HG03159 (cell line): ENCODE data around the gene SNRNP27.

Source experiments
- ATAC-seq: cut with Tn5 transposase; IDR thresholded peaks from one replicate; pipeline ENCODE4 v1.9.1; 2021; ENCODE audit warnings: mild to moderate bottlenecking, moderate library complexity; ENCODE audit not compliant: unreplicated experiment

Gene SNRNP27

DNA sequence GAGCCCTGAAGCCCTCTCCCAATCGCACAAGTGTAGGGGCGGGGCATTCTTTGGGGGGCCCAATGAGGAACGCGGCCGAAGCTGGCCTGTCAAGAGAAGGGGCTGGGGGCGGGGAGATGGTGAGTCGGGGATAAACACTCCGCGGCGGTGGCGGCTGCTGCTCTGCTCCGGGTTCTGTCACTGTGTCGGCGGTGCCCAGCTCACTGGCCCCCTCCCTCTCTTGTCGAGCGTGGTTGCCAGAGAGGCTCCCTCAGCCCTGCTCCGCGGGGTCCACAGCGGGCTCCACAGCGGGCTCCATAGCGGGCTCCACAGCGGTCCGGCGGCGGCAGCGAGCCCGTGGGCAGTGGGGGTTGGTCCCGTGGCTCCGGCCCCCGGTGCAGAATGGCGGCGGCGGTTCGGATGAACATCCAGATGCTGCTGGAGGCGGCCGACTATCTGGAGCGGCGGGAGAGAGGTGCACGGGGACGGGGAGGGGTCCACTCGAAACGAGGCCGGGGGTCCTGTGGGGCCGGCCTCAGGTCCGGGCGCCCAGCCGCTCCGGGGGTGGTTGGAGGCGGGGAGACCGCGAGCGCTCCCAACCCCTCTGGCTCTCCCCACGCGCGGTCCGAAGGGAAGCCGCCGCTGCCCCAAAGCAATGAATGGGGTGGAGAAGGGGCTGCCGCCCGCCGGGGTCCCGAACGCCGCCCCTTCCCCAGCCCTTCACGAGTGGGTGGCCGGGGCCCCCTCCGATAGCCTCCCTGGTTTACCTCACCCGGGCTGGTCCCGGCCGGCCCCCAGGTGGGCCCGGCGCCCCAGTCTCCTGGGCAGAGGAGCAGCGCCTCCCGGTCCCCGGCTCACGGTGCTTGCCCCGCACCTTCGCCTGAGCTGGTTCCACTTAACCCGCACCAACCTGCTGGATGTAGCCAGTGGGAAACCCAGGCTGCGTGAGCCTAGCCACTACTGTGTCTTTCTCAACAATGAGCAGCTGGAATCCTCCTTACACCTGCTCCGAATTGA, 21.5 kb downstream of the SNRNP27 start, which contains the start of gene MXD1:
Gene MXD1 (plus strand): TSS at position 160 of the 996 bp plus-strand sequence. CDS start 222 bp downstream, at position 382.
- ATAC-seq: no peak

DNA sequence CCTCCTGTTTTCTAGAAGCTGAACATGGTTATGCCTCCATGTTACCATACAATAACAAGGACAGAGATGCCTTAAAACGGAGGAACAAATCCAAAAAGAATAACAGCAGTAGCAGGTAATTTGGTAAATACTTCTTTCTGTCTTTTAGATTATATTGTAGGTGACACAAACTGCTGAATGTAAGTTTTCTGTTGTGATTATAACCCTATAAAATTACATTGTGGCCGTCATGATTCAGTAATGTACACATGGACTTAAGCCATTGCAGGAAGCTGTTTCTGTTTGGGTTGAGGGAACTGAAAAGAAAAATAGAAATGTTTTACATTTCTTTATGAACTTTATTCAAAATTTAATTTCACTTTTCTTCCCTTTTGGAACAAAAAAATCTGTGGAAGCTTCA, 22.4 kb downstream of the SNRNP27 start:
- no peak for ATAC-seq

DNA sequence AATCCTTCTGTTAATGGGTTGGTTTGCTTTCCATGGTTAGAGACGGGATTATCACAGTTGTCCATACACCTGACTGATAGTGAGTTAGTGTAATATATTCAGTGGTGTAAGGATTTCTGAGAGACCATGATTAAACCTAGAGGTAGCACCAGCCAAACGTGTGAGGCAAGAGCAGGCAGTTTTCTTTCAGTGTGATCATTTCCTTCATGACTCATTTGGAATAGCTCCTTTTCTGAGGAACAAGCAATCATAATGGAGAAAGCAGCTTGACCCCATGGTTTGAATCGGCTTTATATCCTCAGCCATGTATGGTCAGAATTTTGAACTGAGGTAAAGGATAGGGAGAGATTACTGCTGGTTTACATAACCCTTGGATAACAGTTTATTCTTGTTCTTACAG, 24.1 kb downstream of the SNRNP27 start:
- no peak for ATAC-seq

DNA sequence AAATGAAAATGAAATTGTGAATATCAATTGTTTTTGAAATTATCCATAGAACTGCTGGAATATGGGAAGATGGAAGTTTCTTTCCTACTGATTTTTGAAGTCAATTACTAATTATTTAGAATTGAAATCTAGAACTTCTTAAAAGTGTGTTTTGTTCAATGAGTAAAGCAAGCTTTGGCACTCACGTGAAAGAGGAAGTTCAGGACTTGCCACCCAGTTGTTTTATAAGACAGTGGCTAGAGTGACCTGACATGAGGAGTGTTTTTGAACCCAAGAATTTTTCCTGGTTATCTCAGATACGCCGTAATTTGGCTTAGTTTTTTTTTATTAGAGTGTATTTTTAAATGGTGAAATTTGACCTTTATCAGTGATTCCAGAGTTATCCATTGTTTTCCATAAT, 24.6 kb downstream of the SNRNP27 start:
- ATAC-seq: no peak

DNA sequence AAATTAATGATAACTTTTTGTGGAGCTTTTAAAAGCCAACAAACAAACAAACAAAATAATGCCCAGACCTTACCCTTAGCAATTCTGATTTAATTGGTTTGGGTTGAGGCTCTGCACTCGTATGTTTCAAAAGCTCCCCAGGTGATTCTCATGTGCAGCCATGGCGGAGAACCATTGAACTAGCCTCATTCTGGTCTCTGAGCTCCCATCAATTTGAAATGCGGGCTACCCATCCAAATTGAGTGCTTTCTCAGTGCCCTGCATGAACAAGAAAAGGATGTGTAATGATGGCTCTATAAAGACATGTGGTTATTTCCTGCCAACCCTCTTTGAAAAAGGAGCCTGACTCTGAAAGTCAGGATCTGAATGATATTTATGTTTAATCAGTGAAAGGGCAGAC, 29.4 kb downstream of the SNRNP27 start:
- no peak for ATAC-seq

DNA sequence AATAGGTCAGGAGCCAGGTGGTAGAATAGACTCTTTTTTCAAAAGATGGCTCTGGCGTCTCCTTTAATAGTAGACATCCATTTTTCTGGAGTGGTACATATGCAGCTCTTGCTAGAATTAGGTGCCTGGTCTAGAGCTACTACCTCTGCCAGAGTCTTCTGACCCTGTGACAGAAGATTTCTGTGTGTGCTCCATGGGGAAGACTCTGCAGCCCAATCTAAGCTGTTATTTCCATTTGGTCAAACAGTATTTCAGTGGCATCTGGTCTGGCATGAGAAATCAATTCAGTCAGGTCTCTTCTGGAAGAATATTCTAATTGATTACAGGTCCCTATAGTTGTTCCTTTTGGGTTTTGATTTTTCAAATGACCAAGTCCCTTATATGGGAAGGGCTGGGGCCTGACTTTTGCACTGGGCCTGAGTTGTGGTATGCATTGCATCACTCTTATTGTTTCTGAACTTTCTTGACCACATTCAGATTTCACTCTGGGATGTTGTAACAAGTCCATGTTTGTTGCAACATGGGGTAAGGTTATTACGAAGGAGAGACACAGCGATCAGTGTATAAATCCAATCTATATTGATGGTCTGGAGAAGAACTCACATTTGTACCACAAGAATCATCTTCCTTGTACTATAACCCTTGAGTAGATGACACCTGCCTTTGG, 33.2 kb downstream of the SNRNP27 start:
- ATAC-seq: no peak

DNA sequence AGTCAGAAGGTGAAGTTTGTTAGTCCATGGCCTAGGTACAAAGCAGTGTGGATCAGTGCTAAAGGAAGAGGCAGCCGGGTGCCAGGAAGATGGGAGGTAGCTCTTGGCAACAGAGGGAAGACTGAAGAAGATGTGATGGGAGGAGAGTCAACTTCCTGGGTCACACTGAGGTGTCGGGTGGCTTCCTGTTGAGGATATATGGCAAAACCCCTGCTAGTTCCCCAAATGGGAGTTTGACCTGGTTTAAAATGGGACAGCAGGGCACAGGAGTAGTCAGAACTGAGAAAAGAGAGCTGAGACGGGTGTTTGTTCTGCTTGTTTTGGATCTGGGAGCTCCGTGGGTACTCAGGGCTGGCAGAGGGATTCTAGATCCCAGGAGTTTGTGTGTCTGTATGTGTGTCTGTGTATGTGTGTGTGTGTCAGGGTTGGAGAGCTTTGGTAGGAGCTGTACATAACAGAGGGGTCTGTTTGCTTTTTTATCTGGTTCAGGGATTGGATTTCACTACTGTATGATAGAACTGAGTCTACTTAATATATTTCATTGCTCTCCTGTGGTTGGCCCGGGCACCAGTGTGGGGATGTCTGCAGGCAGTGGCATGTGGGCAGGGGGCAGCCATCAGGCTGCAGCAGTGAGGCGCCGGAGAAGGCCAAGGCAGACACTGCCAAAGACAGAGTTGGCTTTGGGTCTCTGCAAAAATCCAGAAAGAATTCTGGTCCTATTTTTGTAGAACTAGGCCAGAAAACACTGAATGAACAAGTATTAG, 38.3 kb downstream of the SNRNP27 start:
- no peak for ATAC-seq

DNA sequence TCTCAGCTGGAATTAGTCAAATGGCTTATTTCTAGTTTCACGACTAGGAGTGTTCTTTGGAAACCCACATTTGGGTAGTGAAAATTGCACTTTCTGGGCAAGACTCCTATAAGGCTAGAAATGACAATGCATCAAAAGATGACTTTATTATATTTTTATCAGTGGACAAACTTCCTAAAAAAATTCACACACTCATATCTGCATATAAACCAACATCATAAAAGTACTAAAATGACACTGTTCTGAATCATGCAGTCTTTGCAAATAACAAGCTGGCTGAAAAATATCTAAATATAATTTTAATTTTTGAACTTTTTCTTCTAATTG, 38.8 kb downstream of the SNRNP27 start:
- ATAC-seq: no peak

DNA sequence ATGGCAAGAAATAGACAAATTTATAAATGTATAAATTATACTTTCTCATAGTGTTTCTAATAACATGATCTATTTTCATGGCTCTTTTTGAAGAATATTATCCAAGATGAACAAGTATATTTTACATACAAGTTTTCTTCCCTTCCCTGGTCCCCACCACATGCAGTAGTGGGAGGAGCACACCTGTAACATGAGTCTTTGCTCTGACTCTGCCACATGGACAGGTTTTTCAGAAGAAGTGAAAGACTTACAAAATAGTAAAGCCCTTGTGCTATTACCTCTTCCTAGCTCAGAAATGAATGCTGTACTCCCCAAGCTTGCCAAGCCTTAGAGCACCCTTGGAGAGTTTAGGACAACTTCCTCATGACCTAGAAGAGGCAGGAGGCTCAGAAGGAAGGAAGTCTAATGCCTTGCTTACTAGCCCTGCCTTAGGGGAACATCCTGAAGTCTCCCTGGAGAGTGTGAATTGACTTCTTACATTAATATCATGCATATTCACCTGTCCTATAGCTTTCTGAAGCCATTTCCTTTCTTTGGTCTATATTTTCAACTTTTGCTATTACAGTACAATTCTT, 39.6 kb downstream of the SNRNP27 start:
- no peak for ATAC-seq

DNA sequence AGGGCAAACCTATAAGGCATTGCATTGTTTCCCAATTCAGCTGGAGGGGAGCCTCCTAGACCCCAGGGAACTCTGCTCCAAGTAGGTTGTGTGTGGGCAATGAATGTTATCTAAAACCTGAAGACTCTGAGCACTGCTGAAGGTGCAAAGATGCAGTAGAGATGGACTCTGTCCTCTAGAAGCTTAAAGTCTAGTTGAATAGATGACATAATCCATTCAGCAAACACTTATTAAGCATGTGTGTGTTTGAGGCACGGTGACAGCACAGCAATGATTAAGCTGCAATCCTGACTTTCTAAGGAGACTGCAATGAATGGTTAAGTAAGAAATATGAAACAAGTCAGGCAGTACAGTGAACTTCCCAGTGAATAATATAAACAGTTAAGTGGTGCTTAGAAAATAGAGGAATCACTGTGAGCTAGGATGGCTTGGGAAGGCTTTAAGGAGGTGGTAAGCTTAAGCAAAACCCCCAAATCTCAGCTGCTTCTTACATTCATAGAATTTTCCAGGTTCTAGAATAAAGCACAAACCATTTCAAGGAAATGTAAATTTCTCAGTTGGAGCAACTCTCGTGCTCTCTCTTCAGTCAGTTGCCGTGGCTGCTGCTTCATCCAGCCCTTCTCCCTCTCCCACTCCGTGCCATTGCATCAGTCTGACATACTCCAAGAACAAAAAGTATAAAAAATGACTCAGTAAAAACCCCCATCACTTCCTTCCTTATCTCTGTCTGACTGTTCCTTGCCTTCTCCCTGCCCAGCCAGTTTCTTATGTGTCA, 40.3 kb downstream of the SNRNP27 start:
- no peak for ATAC-seq

DNA sequence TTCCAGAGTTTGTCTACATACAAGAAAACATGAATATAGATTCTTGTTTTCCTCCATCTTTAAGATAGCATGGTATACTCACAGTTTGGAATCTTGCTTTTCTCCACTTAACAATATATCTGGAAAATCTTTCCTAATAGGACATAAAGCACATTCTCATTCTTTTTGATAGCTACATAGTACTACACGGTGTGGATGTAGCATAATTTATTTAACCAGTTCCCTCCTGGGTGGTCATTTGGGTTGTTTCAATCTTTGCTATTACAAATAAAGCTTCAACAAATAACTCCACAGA, 40.8 kb downstream of the SNRNP27 start:
- ATAC-seq: no peak

DNA sequence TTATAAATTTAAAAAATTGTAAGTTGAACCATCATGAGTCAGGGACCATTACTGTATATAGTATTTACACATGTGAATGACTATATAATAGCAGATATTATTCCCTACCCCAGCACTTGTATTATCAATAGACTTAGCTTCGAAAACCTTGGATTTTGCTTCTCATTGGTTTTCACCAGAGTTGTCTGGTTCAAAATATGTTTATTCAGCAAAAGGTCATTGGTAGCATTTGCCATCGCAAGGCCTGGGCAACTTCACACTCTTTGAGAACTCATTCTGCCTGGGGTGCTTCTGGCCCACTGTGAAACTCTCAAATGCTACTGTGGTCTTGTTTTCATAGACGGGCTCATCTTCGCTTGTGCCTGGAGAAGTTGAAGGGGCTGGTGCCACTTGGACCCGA, 41.3 kb downstream of the SNRNP27 start:
- no peak for ATAC-seq

DNA sequence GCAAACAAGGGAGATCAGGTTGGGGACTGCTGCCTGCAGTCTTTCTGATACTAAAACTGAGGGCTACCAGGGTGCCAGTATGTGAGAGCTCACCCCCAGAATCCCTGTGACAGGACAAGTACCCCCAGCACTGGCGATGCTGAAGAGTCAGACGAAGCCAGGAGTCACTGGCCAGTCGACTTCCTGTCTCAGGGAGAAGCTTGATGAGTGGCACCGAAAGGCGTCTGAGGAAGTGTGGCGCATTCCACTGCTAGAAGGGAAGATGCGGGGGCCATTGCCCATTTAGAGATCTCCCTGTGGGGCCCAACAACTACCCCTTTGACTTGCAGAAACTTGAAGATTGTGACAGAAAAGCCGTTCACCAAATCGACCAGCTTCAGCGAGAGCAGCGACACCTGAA, 43.1 kb downstream of the SNRNP27 start:
- ATAC-seq: no peak

DNA sequence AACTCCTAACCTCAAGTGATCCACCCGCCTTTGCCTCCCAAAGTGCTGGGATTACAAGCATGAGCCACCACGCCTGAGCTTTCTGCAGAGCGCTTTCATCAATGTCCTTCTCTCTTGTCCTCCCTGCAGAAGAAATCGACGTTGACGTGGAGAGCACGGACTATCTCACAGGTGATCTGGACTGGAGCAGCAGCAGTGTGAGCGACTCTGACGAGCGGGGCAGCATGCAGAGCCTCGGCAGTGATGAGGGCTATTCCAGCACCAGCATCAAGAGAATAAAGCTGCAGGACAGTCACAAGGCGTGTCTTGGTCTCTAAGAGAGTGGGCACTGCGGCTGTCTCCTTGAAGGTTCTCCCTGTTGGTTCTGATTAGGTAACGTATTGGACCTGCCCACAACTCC, 44.2 kb downstream of the SNRNP27 start:
- no peak for ATAC-seq

DNA sequence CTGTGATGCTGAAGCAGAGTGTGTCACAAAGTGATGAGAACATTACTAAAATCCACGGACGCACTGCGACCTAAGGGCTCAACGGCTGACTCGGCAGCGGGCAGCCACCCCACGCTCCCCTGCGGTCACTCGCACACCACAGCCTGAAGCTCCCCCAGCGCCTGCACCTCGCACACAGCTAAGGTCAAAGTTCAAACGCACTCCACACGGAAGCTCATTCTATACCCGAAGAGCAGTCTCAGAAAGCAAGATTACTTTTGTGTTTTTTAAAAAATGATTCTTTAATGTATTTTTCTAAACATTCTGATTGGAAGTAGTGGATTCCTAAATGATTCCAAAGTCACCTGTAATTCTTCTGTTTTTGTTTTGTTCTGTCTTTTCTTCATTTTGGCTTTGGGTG, 46.0 kb downstream of the SNRNP27 start:
- ATAC-seq: no peak

DNA sequence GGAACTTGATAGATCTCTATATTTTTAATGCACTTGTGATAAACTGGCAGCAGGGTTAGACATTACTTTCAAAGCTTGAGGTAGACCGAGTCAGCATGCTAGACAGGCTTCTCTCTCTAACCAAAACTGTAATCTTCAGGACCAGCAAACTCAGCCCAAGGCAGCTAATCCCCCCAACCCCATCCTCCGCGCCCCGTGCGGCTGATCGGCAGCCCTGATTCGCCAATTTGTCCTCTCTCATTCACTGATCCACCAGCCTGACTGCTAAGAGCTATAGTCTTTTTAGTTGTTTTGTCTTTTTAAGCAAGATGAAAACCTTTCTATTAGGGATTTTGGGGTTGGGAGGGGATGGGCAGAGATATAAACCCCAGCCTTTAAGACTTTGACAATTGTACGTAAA, 46.9 kb downstream of the SNRNP27 start:
- ATAC-seq: no peak

DNA sequence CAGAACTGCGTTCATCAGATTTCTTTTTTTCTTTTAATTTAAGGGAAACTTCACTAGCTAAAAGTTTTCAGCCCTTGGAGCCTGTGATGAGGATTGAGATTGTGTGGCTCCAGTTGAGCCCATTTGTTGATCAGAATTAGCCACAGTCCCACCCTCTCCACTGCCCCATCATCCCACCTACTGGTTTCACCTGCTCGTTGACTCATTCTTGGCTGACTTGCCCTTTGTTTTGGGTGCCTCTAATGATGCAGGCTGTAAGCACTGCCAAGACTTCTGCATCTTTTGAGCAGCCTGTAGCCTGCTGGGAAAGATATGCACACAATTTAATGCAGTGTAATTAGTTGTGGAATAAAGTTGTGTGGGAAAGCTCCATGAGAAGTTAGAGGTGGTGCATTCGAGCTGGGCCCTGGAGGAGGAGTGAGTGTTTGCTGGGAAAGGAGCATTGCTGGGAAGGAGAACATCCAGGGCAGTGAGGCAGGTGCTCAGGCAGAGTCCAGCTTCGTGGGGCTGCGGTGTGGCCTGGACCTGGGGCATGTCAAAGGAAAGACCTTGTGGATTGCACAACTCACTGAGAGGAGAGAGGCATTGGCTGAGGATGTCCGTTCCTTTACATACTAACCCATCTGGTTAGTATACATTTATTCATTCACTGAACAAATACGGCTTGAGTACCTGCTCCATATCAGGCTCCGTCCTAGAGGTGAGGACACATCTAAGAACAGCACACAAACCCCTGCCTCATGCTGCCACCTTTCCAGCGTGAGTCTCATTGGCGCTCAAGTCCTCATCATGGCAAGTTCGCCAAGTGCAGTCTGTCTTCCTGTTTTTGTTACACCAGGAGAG, 49.5 kb downstream of the SNRNP27 start:
- ATAC-seq: no peak

DNA sequence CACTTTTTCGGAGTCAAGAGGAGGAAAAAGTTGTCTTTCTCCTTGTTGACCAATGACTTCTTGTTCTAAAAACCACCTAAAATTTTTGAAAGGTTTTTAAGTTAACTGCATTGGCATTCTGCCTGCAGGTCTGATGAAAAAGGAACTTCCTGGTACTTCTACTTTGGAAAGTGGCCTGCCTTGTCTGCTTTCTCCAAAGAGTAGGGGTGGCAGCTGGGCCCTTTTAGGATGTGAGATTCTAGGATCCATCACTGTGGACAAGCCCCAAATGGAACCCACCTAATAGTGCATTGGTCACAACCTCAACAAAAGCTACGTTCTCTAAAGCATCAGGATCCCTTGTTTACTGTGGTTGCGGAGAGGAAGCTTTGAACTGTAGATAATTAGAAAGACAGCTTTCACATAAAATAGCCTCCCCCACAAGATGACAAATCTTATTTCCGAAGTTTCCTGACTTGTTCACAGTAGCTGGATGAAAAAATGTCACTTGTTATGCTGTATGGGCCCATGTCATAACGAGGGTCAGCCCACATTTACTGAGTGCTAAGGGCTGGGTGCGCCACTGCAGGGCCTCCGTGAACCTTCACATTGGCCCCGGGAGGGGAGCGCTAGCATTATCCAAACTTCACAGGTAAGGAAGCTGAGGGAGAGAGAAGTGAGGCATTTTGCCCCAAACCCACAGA, 50.2 kb downstream of the SNRNP27 start:
- ATAC-seq: no peak

DNA sequence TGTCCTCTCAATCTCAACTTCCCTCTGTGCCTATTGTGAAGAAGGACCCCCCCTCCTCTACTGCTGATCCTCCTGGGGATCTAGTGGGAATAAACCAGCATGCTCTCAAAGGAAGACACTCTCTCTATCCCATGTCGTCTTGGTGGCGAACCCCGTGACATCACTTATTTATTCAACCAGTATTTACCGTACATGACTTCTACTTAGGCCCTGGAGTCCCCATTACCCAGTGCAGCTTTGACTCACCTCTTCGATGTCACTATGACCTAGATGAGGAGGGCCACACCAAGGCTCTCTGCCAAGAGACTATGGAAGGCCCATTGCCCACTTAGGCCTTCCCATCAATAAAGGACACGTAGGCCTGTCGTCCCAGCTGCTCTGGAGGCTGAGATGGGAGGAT, 51.0 kb downstream of the SNRNP27 start:
- ATAC-seq: no peak
